SK-N-SH (cell line): Measurements from ENCODE around the gene CNNM3. TPM values are rescaled to one million over a fixed set of nuclear protein-coding genes. Genes with fewer than 3 reads are reported as not detected.

Experiments
- CTCF ChIA-PET: fragments of 300-600, 350-600 bp; formaldehyde crosslinking; extraction: SDS; loops from one replicate; lab custom pipeline; 2021; lab: Yijun Ruan, JAX
- POLR2A ChIA-PET: fragments of 350-600 bp; sonication (Branson Sonifier 250); formaldehyde crosslinking; extraction: SDS; loops from one replicate; lab custom pipeline; 2020; ENCODE audit warnings: antibody characterized with exemption, inconsistent platforms; lab: Yijun Ruan, JAX
- DNase-seq: peaks from one replicate; pipeline ENCODE4 v3.0.0; 2012
- H2AFZ ChIP-seq: fragments of 200-600 bp; sonication (generic); 2 replicates; pipeline ENCODE4 v1.8.1; 2016; ENCODE audit warnings: antibody characterized with exemption, mild to moderate bottlenecking, low read depth
- H3F3A ChIP-seq: fragments of 200-600 bp; sonication (generic); replicated peaks from 2 replicates; pipeline ENCODE3; 2016; ENCODE audit warnings: antibody characterized with exemption, mild to moderate bottlenecking; ENCODE audit not compliant: insufficient read depth
- H3K27ac ChIP-seq, 2 experiments: fragments of 200-500 bp in 1 of 2; fragments of 200-600 bp in 1 of 2; sonication (Bioruptor generic) in 1 of 2; sonication (generic), shearing (Covaris generic) in 1 of 2; 2 replicates each; pipeline versions ENCODE4 v1.5.1 to v1.6.1; 2014 to 2016; ENCODE audit warnings: low read depth in 2 of 2, inconsistent platforms in 1 of 2, low read length in 1 of 2, mild to moderate bottlenecking in 1 of 2, mixed read lengths in 1 of 2
- H3K27me3 ChIP-seq: fragments of 200-600 bp; sonication (generic), shearing (Covaris generic); 2 replicates; pipeline ENCODE4 v1.6.1; 2016; ENCODE audit warnings: mixed run types; ENCODE audit not compliant: insufficient read depth
- H3K36me3 ChIP-seq, 2 experiments: fragments of 200-500 bp in 1 of 2; fragments of 200-600 bp in 1 of 2; sonication (Bioruptor generic) in 1 of 2; sonication (generic) in 1 of 2; replicated peaks in 1 of 2; 2 replicates each; pipeline versions ENCODE3 to v1.5.1; 2014 to 2016; ENCODE audit warnings: low read length in 1 of 2, mild to moderate bottlenecking in 1 of 2; ENCODE audit not compliant: insufficient read depth in 2 of 2, control insufficient read depth in 1 of 2
- H3K4me1 ChIP-seq, 2 experiments: fragments of 200-500 bp in 1 of 2; fragments of 200-600 bp in 1 of 2; sonication (Bioruptor generic) in 1 of 2; sonication (generic), shearing (Covaris generic) in 1 of 2; 2 replicates each; pipeline versions ENCODE4 v1.5.1 to v1.6.1; 2014 to 2016; ENCODE audit warnings: low read depth in 1 of 2, low read length in 1 of 2, mixed run types in 1 of 2; ENCODE audit not compliant: insufficient read depth in 2 of 2, control insufficient read depth in 1 of 2
- H3K4me2 ChIP-seq: fragments of 200-600 bp; sonication (generic), shearing (Covaris generic); 2 replicates; pipeline ENCODE4 v1.6.1; 2017; ENCODE audit warnings: mixed run types
- H3K4me3 ChIP-seq, 2 experiments: fragments of 200-500 bp in 1 of 2; fragments of 200-600 bp in 1 of 2; sonication (Bioruptor generic) in 1 of 2; sonication (generic), shearing (Covaris generic) in 1 of 2; 2 replicates each; pipeline versions ENCODE4 v1.5.1 to v1.8.1; 2014 to 2016; ENCODE audit warnings: low read depth in 2 of 2, inconsistent platforms in 1 of 2, low read length in 1 of 2, mild to moderate bottlenecking in 1 of 2, mixed read lengths in 1 of 2, moderate library complexity in 1 of 2
- H3K79me2 ChIP-seq: fragments of 200-600 bp; sonication (generic); 2 replicates; pipeline ENCODE4 v1.8.1; 2017; ENCODE audit warnings: mild to moderate bottlenecking; ENCODE audit not compliant: insufficient read depth
- H3K9ac ChIP-seq: fragments of 200-600 bp; sonication (generic); 2 replicates; pipeline ENCODE4 v1.6.1; 2017; ENCODE audit warnings: mixed run types
- H3K9me2 ChIP-seq: fragments of 200-600 bp; sonication (generic); 2 replicates; pipeline ENCODE4 v1.6.1; 2017; ENCODE audit warnings: mixed run types
- H3K9me3 ChIP-seq: fragments of 200-600 bp; sonication (generic); 2 replicates; pipeline ENCODE4 v1.6.1; 2017; ENCODE audit warnings: mixed run types, mild to moderate bottlenecking, moderate library complexity
- H4K20me1 ChIP-seq: fragments of 200-600 bp; sonication (generic); 2 replicates; pipeline ENCODE4 v1.6.1; 2017; ENCODE audit warnings: mild to moderate bottlenecking, mixed run types; ENCODE audit not compliant: insufficient read depth
- CHD2 ChIP-seq: fragments of 150-350 bp; IDR thresholded peaks from 2 replicates; pipeline ENCODE4 v1.6.1; 2018; ENCODE audit warnings: low read length; ENCODE audit not compliant: partially characterized antibody
- CTCF ChIP-seq: fragments of 200-600 bp; sonication (generic); IDR thresholded peaks from 2 replicates; pipeline ENCODE4 v1.6.1; 2017; ENCODE audit warnings: antibody characterized with exemption, mild to moderate bottlenecking, moderate library complexity
- ELF1 ChIP-seq: IDR thresholded peaks from 2 replicates; pipeline ENCODE4 v1.4.0; 2012
- EP300 ChIP-seq, 2 experiments: IDR thresholded peaks; 2 replicates each; pipeline versions ENCODE4 v1.4.0 to v1.6.1; 2012; ENCODE audit warnings: borderline replicate concordance in 1 of 2, low read depth in 1 of 2, low read length in 1 of 2
- FOSL2 ChIP-seq: IDR thresholded peaks from 2 replicates; pipeline ENCODE4 v1.4.0; 2012; ENCODE audit warnings: low read depth, mild to moderate bottlenecking, moderate library complexity, borderline replicate concordance
- FOXM1 ChIP-seq: IDR thresholded peaks from 2 replicates; pipeline ENCODE4 v1.4.0; 2012; ENCODE audit warnings: low read depth, mild to moderate bottlenecking
- GABPA ChIP-seq: IDR thresholded peaks from 2 replicates; pipeline ENCODE4 v1.4.0; 2012; ENCODE audit warnings: low read depth, mild to moderate bottlenecking
- GATA2 ChIP-seq: sonication (generic); formaldehyde crosslinking; IDR thresholded peaks from 2 replicates; pipeline ENCODE4 v1.5.0; 2020; ENCODE audit warnings: mild to moderate bottlenecking, missing genetic modification reagents
- JUND ChIP-seq: IDR thresholded peaks from 2 replicates; pipeline ENCODE4 v1.4.0; 2012
- MEF2A ChIP-seq: IDR thresholded peaks from 2 replicates; pipeline ENCODE4 v1.4.0; 2012; ENCODE audit warnings: low read depth, borderline replicate concordance
- NRF1 ChIP-seq: IDR thresholded peaks from 2 replicates; pipeline ENCODE4 v1.6.1; 2012; ENCODE audit warnings: low read depth, mild to moderate bottlenecking, low read length
- POLR2AphosphoS5 ChIP-seq: IDR thresholded peaks from 2 replicates; pipeline ENCODE4 v1.6.1; 2012; ENCODE audit warnings: low read depth, low read length
- RAD21 ChIP-seq: IDR thresholded peaks from 2 replicates; pipeline ENCODE4 v1.6.1; 2012; ENCODE audit warnings: mild to moderate bottlenecking, low read length
- RCOR1 ChIP-seq: fragments of 150-350 bp; IDR thresholded peaks from 2 replicates; pipeline ENCODE4 v1.6.1; 2017; ENCODE audit warnings: antibody characterized with exemption, low read length
- RXRA ChIP-seq: IDR thresholded peaks from 2 replicates; pipeline ENCODE4 v1.4.0; 2012; ENCODE audit warnings: low read depth, mild to moderate bottlenecking, borderline replicate concordance
- ZBTB33 ChIP-seq: IDR thresholded peaks from 2 replicates; pipeline ENCODE4 v1.4.0; 2012; ENCODE audit warnings: low read depth, borderline replicate concordance
- WGBS: methylation state at CpG from one replicate; pipeline ENCODE4 v1.1.6; 2017; ENCODE audit warnings: low lambda C conversion rate; 5-methylcytosine and 5-hydroxymethylcytosine counted together
- polyA plus RNA-seq, 3 experiments: library from polyadenylated mRNA; depleted of rRNA; stranded (reverse); fragments of >200 nt; gene quantifications; 2 replicates each; pipeline ENCODE4 v1.2.3, GENCODE V29; 2012
- TF ChIP-seq, protein P1 (sequence below): IDR thresholded peaks from 2 replicates; pipeline ENCODE4 v1.6.1; 2012; ENCODE audit warnings: mild to moderate bottlenecking, low read depth, low read length, moderate library complexity
- TF ChIP-seq, protein P2 (sequence below): IDR thresholded peaks from 2 replicates; pipeline ENCODE4 v1.4.0; 2012; ENCODE audit warnings: low read depth

Gene CNNM3
- polyA plus RNA-seq, 1 of the 3 experiments (the other 2 are of a cell fraction): 14.7 TPM

DNA sequence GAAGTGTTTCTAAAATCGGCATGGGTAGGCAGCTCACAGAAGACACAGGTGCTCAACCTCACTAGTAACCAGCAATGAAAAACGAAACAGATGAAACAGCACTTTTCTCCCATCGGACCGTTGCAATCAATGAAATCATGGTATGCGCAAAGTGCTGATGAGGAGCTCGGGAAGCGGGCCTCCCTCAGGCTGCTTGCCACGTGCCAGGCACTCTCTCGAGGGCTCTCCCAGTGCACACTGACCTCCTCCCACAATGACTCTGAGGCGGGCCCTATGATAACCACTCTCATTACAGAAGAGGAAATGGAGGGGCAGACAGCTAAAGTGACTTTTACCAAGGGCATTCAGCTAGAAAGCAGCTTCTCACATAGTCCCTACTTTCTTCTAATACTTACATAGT, 31.5 kb downstream of the CNNM3 start (continued):
- TF ChIP-seq, protein P1, sequence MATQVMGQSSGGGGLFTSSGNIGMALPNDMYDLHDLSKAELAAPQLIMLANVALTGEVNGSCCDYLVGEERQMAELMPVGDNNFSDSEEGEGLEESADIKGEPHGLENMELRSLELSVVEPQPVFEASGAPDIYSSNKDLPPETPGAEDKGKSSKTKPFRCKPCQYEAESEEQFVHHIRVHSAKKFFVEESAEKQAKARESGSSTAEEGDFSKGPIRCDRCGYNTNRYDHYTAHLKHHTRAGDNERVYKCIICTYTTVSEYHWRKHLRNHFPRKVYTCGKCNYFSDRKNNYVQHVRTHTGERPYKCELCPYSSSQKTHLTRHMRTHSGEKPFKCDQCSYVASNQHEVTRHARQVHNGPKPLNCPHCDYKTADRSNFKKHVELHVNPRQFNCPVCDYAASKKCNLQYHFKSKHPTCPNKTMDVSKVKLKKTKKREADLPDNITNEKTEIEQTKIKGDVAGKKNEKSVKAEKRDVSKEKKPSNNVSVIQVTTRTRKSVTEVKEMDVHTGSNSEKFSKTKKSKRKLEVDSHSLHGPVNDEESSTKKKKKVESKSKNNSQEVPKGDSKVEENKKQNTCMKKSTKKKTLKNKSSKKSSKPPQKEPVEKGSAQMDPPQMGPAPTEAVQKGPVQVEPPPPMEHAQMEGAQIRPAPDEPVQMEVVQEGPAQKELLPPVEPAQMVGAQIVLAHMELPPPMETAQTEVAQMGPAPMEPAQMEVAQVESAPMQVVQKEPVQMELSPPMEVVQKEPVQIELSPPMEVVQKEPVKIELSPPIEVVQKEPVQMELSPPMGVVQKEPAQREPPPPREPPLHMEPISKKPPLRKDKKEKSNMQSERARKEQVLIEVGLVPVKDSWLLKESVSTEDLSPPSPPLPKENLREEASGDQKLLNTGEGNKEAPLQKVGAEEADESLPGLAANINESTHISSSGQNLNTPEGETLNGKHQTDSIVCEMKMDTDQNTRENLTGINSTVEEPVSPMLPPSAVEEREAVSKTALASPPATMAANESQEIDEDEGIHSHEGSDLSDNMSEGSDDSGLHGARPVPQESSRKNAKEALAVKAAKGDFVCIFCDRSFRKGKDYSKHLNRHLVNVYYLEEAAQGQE: no peak
- no peak for TF ChIP-seq GATA2 (CRISPR knock-in tag)

DNA sequence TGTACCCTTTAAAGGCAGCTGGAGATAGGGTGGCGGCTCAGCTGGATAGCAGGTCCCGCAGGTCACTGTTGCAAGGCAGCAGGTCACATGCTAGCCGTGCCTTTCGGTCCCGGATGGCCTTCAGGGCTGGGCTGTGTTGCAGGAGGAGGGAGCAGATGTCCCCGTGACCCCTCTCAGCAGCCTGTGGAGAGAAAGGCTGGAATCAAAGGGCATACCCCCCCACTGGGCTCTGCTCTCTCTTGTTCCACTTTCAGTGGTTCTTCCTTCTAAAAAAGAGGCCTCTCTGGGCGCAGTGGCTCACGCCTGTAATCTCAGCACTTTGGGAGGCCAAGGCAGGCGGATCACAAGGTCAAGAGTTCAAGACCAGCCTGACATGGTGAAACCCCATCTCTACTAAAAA, 32.2 kb downstream of the CNNM3 start:
- Histone ChIP-seq H3K27ac (no peak overlapping the region), H3K9me2 (no peaks in the 10 kb centered on the region), H4K20me1 (no peaks in the 10 kb centered on the region), H3F3A (no peaks in the 10 kb centered on the region), H3K4me2 (no peak overlapping the region), H3K9me3 (no peaks in the 10 kb centered on the region), H3K4me3 (no peak overlapping the region), H2AFZ (no peak overlapping the region), H3K4me1 (no peaks in the 10 kb centered on the region; a peak in 1 of 4 replicates), H3K9ac (no peak overlapping the region), H3K27me3 (no peaks in the 10 kb centered on the region), H3K79me2 (no peaks in the 10 kb centered on the region), H3K36me3 (peaks cover 9 to 20% of the 10 kb centered on the region in 2 experiments)
- ChIA-PET CTCF (interaction anchor here (3.0 kb wide), 1 partner anchor 103 kb away, joined by 13 read pairs; no protein-coding TSS in a partner anchor), POLR2A (no interaction called here)
- TF ChIP-seq EP300 (IDR thresholded peaks at IDR 0.05; ENCODE audit: borderline replicate concordance in 1 of 2, low read depth in 1 of 2, low read length in 1 of 2) (no peak), RAD21 (no peak), JUND (no peak), CHD2 (no peak), FOSL2 (no peak), RXRA (no peak), RCOR1 (no peak), FOXM1 (no peak), GATA2 (CRISPR knock-in tag) (no peak), ELF1 (no peak), MEF2A (no peak), POLR2AphosphoS5 (no peak), NRF1 (no peak), CTCF (no peak), GABPA (no peak), ZBTB33 (no peak)
- TF ChIP-seq, protein P2, sequence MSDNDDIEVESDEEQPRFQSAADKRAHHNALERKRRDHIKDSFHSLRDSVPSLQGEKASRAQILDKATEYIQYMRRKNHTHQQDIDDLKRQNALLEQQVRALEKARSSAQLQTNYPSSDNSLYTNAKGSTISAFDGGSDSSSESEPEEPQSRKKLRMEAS: no peak
- 92% methylated on average over 5 of the region's 9 CpGs for WGBS
- no peak for DNase-seq
